Activated CD4-positive, CD25-positive, alpha-beta regulatory T cell treated with anti-CD3 and anti-CD28 coated beads, Interleukin-2, amount 50 U/mL, for 16 hours (primary cell): ENCODE data around the gene SERINC2.
"Not testable (repeated sequence)": the region's sequence is repeated elsewhere in the genome, so short reads cannot be mapped to it uniquely, and the experiment has no call there.

Experiments
- DNase-seq: peaks from one replicate; pipeline ENCODE4 v3.0.0-alpha.2; 2020; ENCODE audit warnings: low read depth, low spot score

SERINC2 gene

DNA sequence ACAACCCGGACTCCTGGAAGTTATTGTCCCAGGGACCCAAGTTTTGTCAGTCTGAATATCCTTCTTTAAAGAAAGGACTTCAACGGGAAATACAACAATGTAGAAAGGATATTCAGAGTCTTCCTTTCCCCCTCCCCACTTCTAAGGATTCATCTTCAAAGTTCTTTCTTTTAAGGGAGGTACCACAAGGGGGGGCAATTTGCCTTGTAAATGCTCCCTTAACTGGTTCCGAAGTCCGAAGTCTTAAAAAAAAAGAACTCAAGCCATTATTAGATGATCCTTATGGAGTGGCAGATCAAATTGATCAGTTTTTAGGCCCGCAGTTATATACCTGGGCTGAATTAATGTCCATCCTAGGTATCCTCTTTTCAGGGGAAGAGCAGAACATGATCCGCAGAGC is 47.0 kb downstream of the SERINC2 start:
- DNase-seq, result no peak

DNA sequence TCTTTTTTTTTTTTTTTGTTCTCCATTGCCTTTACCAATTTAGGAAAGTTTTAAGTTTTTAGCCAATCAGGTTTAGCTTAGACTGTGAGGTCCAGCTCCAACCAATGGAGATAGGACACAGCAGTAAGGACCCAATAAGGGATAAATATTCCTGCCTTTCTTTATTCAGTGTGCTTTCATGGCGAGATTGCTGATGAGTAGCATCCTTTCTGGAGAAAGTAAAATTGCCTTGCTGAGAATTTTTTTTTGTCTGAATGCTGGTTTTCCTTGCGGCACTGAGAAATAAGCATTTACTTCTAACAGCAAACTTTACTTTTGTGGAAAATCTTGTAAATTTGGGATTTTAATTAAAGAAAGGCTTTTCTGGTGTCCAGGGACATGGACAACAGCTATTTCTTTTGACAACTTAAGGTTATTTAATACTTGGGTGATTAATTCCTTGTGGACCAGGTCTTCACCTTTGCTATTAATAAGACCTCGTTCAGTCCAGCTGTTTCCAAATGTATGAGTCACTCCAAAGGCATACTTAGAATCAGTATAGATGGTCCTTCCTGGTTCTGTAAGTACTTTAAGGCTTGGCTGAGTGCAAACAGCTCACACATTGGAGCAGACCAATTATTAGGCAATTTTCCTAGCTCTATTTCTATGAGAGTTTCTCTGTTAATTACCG is 54.1 kb downstream of the SERINC2 start:
- no peak for DNase-seq

DNA sequence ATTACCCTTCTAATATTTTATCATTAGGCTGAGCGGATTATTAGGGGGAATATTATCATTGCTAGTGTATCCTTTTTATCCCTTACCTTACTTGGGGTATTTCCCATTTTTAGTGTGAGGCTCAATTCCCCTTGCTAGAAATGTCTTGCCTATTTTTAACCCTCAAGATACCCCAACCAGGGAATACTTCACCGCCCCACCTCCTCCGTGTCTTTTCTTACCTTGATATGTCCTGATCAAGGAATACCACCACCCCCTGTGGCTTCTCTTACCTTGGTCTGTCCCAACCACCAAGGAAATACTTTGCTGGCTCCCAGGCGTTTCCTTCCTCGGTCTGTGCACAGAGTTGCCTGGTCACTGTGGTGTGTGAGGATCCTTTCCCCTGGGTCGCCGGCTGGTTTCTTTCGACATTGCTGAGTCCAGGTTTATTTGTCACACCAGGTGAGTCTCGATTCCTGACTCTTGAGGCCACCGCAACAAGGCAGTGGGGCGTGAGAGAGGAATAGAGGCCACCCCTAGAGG is 57.8 kb downstream of the SERINC2 start:
- DNase-seq, result no peak

DNA sequence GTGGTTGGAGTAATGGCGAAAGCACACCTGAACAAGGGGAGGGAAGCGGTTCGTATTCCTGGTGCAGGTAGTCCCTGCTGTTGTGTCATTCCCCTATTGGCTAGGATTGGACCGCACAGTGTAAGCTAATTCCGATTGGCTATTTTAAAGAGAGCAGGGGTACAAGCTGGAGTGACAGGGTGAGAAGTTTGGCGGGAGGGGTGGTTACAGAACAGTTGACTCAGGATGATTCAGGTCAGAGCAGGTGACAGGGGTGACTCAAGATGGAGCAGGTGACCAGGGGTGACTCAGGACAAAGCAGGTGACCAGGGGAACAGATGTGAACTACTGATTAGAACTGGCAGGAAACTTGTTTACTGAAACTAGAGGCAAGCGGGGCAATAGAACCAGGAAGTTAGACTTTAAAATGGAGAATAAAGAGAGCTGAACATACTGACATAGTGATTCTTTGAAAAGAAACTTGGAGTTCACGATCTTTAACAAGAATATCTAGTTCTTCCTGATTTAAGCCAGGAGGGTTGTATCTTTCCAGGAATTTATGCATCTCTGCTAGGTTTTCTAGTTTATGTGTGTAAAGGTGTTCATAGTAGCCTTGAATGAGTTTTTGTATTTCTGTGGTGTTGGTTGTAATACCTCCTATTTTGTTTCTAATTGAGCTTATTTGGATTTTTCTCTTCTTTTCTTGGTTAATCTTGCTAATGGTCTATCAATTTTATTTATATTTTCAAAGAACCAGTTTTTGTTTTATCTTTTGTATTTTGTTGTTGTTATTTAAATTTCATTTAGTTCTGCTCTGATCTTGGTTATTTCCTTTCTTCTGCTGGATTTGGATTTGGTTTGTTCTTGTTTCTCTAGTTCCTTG is 58.7 kb downstream of the SERINC2 start:
- DNase-seq, result not testable (repeated sequence)

DNA sequence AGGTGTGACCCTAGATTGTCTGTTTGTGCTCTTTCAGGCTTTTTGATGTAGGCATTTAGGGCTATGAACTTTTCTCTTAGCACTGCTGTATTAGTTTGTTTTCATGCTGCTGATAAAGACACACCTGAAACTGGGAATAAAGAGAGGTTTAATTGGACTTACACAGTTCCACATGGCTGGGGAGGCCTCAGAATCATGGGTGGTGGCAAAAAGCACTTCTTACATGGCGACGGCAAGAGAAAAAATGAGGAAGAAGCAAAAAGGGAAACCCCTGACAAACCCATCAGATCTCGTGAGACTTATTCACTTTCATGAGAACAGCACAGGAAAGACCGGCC is 59.3 kb downstream of the SERINC2 start:
- DNase-seq, result not testable (repeated sequence)

DNA sequence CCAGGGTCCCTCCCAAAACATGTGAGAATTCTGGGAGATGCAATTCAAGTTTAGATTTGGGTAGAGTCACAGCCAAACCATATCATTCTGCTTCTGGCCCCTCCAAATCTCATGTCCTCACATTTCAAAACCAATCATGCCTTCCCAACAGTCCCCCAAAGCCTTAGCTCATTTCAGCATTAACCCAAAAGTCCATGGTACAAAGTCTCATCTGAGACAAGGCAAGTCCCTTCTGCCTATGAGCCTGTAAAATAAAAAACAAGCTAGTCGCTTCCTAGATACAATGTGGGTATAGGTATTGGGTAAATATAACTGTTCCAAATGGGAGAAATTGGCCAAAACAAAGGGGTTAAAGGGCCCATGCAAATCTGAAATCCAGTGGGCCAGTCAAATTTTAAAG is 59.7 kb downstream of the SERINC2 start:
- not testable (repeated sequence) for DNase-seq

DNA sequence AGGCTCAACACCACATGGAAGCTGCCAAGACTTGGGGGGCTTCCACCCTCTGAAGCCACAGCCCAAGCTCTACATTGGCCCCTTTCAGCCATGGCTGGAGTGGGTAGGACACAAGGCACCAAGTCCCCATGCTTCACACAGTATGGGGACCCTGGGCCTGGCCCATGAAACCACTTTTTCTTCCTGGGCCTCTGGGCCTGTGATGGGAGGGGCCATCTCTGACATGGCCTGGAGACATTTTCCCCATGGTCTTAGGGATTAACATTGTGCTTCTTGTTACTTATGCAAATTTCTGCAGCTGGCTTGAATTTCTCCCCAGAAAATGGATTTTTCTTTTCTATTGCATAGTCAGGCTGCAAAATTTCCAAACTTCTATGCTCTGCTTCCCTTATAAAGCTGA is 60.5 kb downstream of the SERINC2 start:
- not testable (repeated sequence) for DNase-seq

DNA sequence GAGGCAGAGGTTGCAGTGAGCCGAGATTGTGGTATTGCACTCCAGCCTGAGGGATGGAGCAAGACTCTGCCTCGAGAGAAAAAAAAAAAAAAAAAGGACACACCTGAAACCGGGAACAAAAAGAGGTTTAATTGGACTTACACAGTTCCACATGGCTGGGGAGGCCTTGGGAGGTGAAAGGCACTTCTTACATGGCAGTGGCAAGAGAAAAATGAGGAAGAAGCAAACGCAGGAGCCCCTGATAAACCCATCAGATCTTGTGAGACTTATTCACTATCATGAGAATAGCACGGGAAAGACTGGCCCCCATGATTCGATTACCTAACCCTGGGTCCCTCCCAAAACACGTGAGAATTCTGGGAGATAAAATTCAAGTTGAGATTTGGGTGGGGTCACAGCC is 61.6 kb downstream of the SERINC2 start:
- not testable (repeated sequence) for DNase-seq

DNA sequence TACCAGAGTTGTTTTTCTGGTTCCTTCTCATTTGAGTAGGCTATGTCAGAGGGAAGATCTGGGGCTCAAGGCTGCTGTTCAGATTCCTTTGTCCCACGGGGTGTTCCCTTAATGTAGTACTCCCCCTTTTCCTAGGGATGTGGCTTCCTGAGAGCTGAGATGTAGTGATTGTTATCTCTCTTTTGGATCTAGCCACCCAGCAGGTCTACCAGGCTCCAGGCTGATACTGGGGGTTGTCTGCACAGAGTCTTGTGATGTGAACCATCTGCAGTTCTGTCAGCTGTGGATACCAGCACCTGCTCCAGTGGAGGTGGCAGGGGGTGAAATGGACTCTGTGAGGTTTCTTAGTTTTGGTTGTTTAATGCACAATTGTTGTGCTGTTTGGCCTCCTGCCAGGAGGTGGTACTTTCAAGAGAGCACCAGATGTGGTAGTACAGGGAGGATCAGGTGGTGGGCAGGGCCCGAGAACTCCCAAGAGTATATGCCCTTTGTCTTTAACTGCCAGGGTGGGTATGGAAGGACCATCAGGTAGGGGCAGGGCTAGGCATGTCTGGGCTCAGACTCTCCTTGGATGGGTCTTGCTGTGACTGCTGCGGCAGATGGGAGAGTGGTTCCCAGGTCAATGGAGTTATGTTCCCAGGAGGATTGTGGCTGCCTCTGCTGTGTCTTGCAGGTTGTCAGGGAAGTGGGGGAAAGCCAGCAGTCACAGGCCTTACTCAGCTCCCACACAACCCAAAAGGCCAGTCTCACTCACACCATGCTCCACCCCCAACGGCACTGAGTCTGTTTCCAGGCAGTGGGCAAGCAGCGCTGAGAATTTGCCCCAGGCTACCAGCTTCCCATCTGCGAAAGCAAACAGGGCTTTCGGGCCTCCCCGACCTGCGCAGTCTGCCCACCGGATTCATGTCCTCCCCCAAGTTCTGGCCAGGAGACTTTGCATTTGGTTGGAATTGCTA is 64.2 kb downstream of the SERINC2 start:
- no peak for DNase-seq

DNA sequence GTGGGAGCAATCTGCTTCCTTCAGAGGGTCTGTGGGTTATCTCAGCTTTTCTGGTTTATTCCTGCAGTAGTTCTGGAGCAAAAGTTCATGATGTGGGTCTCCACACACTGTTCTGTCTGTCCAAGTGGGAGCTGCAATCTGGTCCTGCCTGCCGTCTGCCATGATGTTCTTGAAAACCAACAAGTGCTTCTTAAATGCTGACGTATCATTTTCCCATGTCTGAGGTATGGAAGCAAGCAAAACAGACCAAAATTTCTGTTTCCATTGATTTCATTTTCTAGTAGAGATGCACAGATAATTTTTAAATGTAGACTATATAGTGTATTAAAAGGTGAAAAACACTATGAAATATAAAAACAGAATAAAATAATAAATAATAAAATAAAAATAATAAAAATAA is 65.2 kb downstream of the SERINC2 start:
- DNase-seq, result no peak

DNA sequence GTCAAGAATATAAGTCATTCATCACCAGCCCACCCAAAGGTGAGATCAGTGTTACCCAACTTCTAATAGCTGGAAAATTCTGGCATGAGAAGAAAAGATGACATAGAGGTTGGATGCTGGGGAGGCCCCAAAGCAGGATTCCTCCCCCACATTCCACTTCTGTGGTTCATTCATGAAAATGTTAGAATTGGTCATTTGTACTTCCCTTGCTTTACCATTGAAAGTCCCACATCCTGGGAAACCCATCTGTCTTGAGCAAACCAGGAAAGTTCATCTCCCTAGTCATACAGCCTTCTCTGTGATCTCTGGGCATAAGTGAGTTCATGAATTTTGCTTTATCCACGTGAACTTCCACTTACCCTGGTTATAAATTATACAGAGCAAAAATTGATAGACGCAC is 66.8 kb downstream of the SERINC2 start:
- no peak for DNase-seq

DNA sequence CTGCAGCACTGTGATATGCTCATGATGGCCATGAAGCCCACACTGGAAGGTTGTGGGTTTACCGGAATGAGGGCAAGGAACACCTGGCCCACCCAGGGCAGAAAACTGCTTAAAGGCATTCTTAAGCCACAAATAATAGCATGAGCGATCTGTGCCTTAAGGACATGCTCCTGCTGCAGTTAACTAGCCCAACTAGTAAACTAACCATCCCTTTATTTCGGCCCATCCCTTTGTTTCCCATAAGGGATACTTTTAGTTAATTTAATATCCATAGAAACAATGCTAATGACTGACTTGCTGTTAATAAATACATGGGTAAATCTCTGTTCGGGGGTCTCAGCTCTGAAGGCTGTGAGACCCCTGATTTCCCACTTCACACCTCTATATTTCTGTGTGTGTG is 67.4 kb downstream of the SERINC2 start:
- DNase-seq, result not testable (repeated sequence)

DNA sequence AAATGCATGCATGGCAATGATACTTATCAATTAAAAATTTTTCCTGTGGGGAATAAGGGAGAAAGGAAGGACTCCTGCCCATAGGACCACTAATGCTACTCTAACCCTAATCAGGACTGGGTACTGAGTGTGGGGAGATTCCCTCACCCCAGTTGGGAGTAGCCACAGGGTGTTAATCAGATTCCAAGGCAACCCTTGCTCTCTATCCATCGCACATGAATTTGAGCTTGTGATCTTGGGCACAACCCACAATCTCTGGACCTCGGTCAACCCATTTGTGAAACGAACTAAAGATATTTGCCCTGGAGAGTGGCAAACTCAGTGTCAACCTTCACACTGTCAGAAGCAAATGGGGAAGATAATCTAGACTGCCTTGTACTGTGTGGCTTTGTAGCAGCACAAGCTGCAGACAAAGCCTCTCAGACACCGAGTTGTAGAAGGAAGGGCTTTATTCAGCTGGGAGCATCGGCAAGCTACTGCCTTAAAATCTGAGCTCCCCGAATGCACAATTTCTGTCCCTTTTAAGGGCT is 69.5 kb downstream of the SERINC2 start:
- no peak for DNase-seq

DNA sequence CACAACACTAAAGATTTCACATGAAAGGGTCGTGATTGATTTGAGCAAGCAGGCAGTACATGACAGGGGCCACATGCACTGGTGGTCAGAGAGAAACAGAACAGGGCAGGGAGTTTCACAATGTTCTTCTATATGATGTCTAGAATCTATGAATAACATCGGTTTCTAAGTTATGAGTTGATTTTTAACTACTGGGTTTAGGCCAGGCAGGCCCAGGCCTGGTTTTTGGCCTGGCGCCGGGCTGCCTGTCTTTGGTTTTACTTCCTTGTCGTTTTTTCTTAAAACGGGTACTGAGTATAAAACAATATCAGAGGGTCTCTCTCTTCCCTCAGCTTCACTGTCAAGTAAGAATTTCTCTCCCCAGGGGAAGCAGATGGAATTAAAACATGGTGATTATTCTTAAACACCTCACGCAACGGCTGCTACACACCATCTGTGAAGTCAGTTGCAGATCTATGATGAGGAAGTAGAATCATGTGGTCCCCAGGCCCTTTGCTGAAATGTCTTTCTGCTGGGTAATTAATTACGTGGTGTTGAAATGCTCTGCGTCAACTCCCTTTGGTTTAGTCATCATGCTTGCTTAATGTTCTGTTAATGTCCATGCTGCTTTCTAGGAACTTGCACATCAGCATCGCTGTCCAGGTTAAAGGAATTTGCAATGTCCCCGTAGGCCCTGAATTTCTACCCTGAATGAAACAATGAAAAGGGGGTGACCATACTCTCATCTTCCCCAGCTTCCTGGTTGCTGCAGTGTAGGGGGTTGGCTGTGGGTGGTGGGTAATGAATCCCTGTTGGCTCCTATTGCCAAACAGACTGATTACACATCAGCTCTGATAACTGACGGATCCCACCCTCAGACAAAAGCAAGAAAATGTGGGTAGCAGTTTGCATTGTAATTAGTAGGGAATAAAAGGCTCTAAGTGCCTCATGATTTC is 70.3 kb downstream of the SERINC2 start:
- DNase-seq, result no peak
